ENCODE measurements around the gene RBM6. TPM values are rescaled to one million over a fixed set of nuclear protein-coding genes. Genes with fewer than 3 reads are reported as not detected.

Gene RBM6, protein sequence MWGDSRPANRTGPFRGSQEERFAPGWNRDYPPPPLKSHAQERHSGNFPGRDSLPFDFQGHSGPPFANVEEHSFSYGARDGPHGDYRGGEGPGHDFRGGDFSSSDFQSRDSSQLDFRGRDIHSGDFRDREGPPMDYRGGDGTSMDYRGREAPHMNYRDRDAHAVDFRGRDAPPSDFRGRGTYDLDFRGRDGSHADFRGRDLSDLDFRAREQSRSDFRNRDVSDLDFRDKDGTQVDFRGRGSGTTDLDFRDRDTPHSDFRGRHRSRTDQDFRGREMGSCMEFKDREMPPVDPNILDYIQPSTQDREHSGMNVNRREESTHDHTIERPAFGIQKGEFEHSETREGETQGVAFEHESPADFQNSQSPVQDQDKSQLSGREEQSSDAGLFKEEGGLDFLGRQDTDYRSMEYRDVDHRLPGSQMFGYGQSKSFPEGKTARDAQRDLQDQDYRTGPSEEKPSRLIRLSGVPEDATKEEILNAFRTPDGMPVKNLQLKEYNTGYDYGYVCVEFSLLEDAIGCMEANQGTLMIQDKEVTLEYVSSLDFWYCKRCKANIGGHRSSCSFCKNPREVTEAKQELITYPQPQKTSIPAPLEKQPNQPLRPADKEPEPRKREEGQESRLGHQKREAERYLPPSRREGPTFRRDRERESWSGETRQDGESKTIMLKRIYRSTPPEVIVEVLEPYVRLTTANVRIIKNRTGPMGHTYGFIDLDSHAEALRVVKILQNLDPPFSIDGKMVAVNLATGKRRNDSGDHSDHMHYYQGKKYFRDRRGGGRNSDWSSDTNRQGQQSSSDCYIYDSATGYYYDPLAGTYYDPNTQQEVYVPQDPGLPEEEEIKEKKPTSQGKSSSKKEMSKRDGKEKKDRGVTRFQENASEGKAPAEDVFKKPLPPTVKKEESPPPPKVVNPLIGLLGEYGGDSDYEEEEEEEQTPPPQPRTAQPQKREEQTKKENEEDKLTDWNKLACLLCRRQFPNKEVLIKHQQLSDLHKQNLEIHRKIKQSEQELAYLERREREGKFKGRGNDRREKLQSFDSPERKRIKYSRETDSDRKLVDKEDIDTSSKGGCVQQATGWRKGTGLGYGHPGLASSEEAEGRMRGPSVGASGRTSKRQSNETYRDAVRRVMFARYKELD
- total RNA-seq (10 to 100 TPM; 21.1 to 41.4 (median 32.6) TPM), polyA plus RNA-seq (10 to 100 TPM; 27.6 to 75.1 TPM)
- long read RNA-seq, donor 1, full-length matches to known transcripts, result 8 of 25 reads
- long read RNA-seq, donor 1, partial matches to known transcripts, result 3 of 25 reads
- long read RNA-seq, donor 1, other reads (novel, unspliced or antisense), result 14 of 25 reads
- long read RNA-seq, donor 2, transcript RBM6-210 (17 exons, 2,260 nt), result minor isoform, 16 of 91 reads
- long read RNA-seq, donor 2, transcript RBM6-201 (21 exons, 3,750 nt), result major isoform, 27 of 91 reads
- long read RNA-seq, donor 2, partial matches to known transcripts, result 40 of 91 reads
- long read RNA-seq, donor 2, other reads (novel, unspliced or antisense), result 7 of 91 reads
- long read RNA-seq, donor 3, full-length matches to known transcripts, result 12 of 17 reads
- long read RNA-seq, donor 3, partial matches to known transcripts, result 4 of 17 reads
- long read RNA-seq, donor 3, other reads (novel, unspliced or antisense), result 1 of 17 reads

DNA sequence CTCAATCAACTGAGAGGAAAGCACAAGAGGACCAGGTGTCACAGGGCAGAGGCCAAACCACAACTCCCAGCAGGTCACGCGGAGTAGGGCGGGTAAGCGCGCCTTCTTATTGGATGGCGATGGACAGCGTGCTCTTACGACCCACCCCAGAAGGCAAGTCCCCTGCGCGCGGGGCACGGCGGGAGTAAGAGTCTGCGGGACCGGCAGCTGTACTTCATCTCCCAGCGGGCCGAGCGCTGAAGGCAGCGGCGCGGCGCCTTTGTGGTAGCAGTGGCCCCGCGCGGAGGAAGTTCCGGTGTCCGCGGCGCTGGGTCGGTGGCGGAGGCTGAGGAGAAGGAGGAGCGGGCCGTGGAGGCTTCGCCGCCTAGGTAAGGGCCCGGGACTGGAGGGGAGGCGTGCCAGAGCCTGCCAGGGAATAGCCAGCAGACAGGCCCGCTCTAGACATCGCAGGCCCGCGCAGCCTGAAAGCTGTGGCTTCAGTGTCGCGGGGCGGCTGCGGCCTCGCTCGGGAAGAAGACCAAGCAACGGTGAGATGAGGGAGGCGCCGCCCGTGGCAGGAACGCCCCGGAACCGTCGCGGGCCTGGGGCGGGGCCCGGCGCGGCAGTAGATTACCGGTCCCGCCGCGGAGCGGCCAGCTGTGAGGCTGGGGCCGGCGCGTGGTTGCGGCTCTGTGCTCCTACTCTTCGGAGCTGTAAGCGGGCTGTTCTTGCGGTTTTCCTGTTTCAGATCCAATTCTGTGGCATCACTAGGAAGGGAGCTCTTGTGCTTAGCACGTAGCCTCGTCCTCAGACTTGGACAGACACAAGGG lies at the start of gene RBM6:
TSS of gene RBM6 (plus strand) at position 293 of the 809 bp plus-strand sequence. CDS start 22,492 bp downstream, outside the sequence.
- DNase-seq, result peak; percentile 98 to 99 (median 98)
- TF ChIP-seq, protein P1, sequence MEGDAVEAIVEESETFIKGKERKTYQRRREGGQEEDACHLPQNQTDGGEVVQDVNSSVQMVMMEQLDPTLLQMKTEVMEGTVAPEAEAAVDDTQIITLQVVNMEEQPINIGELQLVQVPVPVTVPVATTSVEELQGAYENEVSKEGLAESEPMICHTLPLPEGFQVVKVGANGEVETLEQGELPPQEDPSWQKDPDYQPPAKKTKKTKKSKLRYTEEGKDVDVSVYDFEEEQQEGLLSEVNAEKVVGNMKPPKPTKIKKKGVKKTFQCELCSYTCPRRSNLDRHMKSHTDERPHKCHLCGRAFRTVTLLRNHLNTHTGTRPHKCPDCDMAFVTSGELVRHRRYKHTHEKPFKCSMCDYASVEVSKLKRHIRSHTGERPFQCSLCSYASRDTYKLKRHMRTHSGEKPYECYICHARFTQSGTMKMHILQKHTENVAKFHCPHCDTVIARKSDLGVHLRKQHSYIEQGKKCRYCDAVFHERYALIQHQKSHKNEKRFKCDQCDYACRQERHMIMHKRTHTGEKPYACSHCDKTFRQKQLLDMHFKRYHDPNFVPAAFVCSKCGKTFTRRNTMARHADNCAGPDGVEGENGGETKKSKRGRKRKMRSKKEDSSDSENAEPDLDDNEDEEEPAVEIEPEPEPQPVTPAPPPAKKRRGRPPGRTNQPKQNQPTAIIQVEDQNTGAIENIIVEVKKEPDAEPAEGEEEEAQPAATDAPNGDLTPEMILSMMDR (IDR thresholded peaks at IDR 0.05), result peak in 3 of 12 donors; percentile 8 to 26 (median 21)
- peak in 1 of 2 donors; percentile 83 for TF ChIP-seq POLR2A (IDR thresholded peaks at IDR 0.05)
- ATAC-seq, result peak; percentile 99 to 100 (median 99)
- Histone ChIP-seq H3K9me3 (no peaks in the 10 kb centered on the region), H3K36me3 (peaks cover 0 to 14% (median 0%) of the 10 kb centered on the region in 9 donors), H3K27ac (peak within 1 kb of the TSS; percentile 70 to 99 (median 94)), H3K27me3 (no peaks in the 10 kb centered on the region), H3K4me1 (peaks cover 0 to 32% (median 17%) of the 10 kb centered on the region in 12 donors), H3K4me3 (peak within 1 kb of the TSS; percentile 42 to 99 (median 84))
- WGBS, 4 donors, result 0 to 1% (median 0%) methylated on average over 48 to 74 of the region's 74 CpGs
- intact Hi-C loops (cut with DNase I), result loop anchor here in 1 of 10 donors (10.0 kb wide), 1 partner anchor 355 kb away; the partner anchor contains the start of genes HYAL3, IFRD2 and NAA80

DNA sequence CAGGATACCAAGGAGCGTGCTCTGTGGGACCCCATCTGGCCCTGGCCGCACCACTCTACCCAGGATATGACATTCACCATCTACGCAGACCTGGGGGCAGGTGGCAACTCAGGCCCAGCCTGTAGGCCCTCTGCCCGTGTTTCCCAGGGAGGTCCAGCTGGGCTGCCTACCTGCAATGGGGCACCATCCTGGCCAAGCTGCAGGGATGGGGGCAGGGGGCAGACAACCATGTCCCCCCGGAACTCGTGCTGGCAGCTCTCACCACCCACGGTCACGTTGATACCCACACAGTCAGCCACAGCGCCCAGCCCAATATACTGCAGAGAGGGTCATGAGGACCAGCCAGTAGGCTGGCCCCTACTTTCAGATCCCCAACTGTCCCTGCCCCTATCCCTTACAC lies 44.2 kb upstream of the RBM6 start:
- no peak for TF ChIP-seq POLR2A (IDR thresholded peaks at IDR 0.05)
- TF ChIP-seq, protein P1 (IDR thresholded peaks at IDR 0.05), result no peak
- DNase-seq, result no peak
- WGBS, 4 donors, result 96 to 99% (median 98%) methylated on average over 4 to 9 of the region's 9 CpGs

DNA sequence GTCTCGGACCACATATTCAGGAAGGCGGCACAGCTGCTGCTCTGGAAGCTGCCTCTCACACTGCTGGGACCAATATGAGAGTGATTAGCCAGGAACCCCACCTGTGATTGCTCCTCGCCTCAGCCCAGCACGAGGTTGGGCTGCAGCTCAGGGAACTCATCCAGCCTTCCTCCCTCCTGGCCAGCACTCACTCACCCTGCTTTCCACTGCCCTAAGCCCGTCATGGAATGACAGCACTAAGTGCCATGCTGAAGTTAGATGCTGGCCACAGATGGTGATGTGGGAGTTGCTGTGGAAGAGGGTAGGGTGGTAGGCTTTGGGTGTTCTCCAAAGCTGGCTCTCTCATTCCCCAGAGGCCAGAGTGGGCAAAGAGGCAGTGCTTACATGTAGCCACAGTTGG lies 43.6 kb upstream of the RBM6 start:
- TF ChIP-seq, protein P1 (IDR thresholded peaks at IDR 0.05), result no peak
- no peak for TF ChIP-seq POLR2A (IDR thresholded peaks at IDR 0.05)
- Histone ChIP-seq H3K36me3 (no peaks in the 10 kb centered on the region), H3K4me3 (no peak overlapping the region), H3K27me3 (no peaks in the 10 kb centered on the region), H3K27ac (no peak overlapping the region), H3K9me3 (no peaks in the 10 kb centered on the region), H3K4me1 (peaks cover 0 to 9% (median 7%) of the 10 kb centered on the region in 12 donors)
- intact Hi-C loops (cut with DNase I), result loop anchor here in 1 of 10 donors (10.0 kb wide), 1 partner anchor 192 kb away; no protein-coding TSS in a partner anchor
- 59 to 75% (median 74%) methylated on average over 4 to 5 of the region's 5 CpGs for WGBS, 4 donors
- peak in 1 of 4 donors; percentile 28 for ATAC-seq
- no peak for DNase-seq

More for the DNA sequence above, 44.2 kb upstream of the RBM6 start:
- no peak overlapping the region for H3K4me3 ChIP-seq
- no peaks in the 10 kb centered on the region for H3K36me3 ChIP-seq
- no peak for ATAC-seq
- peaks cover 0 to 4% (median 2%) of the 10 kb centered on the region in 12 donors for H3K4me1 ChIP-seq
- intact Hi-C loops (cut with DNase I), result loop anchor here in 1 of 10 donors (10.0 kb wide), 1 partner anchor 191 kb away; no protein-coding TSS in a partner anchor
- no peak overlapping the region for H3K27ac ChIP-seq
- no peaks in the 10 kb centered on the region for H3K9me3 ChIP-seq
- H3K27me3 ChIP-seq, result no peaks in the 10 kb centered on the region

All from heart left ventricle (tissue), 16 donors.